Measurements from ENCODE around the gene SALL1. TPM values are rescaled to one million over a fixed set of nuclear protein-coding genes. Genes with fewer than 3 reads are reported as not detected.

Gene SALL1
- total RNA-seq, 1 experiment from 2014 or later, result not detected

GRCh38 chr16:51132490-51133115, 18.5 kb downstream of the SALL1 start:
- in situ Hi-C loops (cut with HindIII; ENCODE audit: low pct_unique_long_range_greater_than_20kb, low sequenced_read_pairs), result no loop called here
- no peaks in the 10 kb centered on the region for H3K36me3 ChIP-seq (ENCODE audit: control insufficient read depth, insufficient read depth, low read length)
- BruUV-seq (replicated peaks), result no TSS peak
- ATAC-seq, result no peak
- no peak for TF ChIP-seq SIN3A (IDR thresholded peaks at IDR 0.05; ENCODE audit: borderline replicate concordance, insufficient read depth, low read depth, low read length)
- TF ChIP-seq REST (IDR thresholded peaks at IDR 0.05; ENCODE audit: insufficient read depth in 1 of 2, low read depth in 2 of 2, low read length in 1 of 2), result no peak
- TF ChIP-seq CTCF (IDR thresholded peaks at IDR 0.05), result no peak
- TF ChIP-seq TCF7L2 (IDR thresholded peaks at IDR 0.05; ENCODE audit: low read depth, low read length), result no peak
- no peak for TF ChIP-seq POLR2AphosphoS5 (IDR thresholded peaks at IDR 0.05; ENCODE audit: low read depth, low read length)
- no peak for DNase-seq (ENCODE audit: low read depth, low spot score)
- CTCF ChIA-PET, result no interaction called here
- no peaks in the 10 kb centered on the region for H3K27me3 ChIP-seq (ENCODE audit: control insufficient read depth, insufficient read depth, low read length)
- no peaks in the 10 kb centered on the region for H3K9me3 ChIP-seq (ENCODE audit: control insufficient read depth, insufficient read depth, low read depth, low read length)
- H3K4me1 ChIP-seq (ENCODE audit: control insufficient read depth, insufficient read depth, low read length), result no peaks in the 10 kb centered on the region
- H3K27ac ChIP-seq (ENCODE audit: low read length), result no peak overlapping the region
- POLR2A ChIA-PET, result no interaction called here
- intact Hi-C loops (cut with micrococcal nuclease; ENCODE audit: unreplicated experiment), result no loop called here
- H3K4me3 ChIP-seq (ENCODE audit: low read depth in 2 of 2, low read length in 2 of 2), result no peak overlapping the region

- ATAC-seq, result no peak
- ChIA-PET CTCF (no interaction called here), POLR2A (no interaction called here)
- Histone ChIP-seq H3K27ac (ENCODE audit: low read length) (no peak overlapping the region), H3K4me3 (ENCODE audit: low read depth in 2 of 2, low read length in 2 of 2) (no peak overlapping the region), H3K9me3 (ENCODE audit: control insufficient read depth, insufficient read depth, low read depth, low read length) (no peaks in the 10 kb centered on the region), H3K36me3 (ENCODE audit: control insufficient read depth, insufficient read depth, low read length) (no peaks in the 10 kb centered on the region), H3K27me3 (ENCODE audit: control insufficient read depth, insufficient read depth, low read length) (no peaks in the 10 kb centered on the region), H3K4me1 (ENCODE audit: control insufficient read depth, insufficient read depth, low read length) (no peaks in the 10 kb centered on the region)
- in situ Hi-C loops (cut with HindIII; ENCODE audit: low pct_unique_long_range_greater_than_20kb, low sequenced_read_pairs) (no loop called here), intact Hi-C loops (cut with micrococcal nuclease; ENCODE audit: unreplicated experiment) (no loop called here)
- no peak for TF ChIP-seq SIN3A (IDR thresholded peaks at IDR 0.05; ENCODE audit: borderline replicate concordance, insufficient read depth, low read depth, low read length)
- no peak for TF ChIP-seq REST (IDR thresholded peaks at IDR 0.05; ENCODE audit: insufficient read depth in 1 of 2, low read depth in 2 of 2, low read length in 1 of 2)
- no peak for TF ChIP-seq TCF7L2 (IDR thresholded peaks at IDR 0.05; ENCODE audit: low read depth, low read length)
- TF ChIP-seq CTCF (IDR thresholded peaks at IDR 0.05), result no peak
- no peak for TF ChIP-seq POLR2AphosphoS5 (IDR thresholded peaks at IDR 0.05; ENCODE audit: low read depth, low read length)
- no peak for DNase-seq (ENCODE audit: low read depth, low spot score)
- BruUV-seq (replicated peaks), result no TSS peak
Observed at GRCh38 chr16:51131619-51132018, 19.5 kb downstream of the SALL1 start.
